Mesodermal cell (in vitro differentiated cells): ENCODE results near the gene BCL2L1. TPM values are rescaled to one million over a fixed set of nuclear protein-coding genes. Genes with fewer than 3 reads are reported as not detected.

Experiments
- H3K27ac ChIP-seq: 2 replicates; pipeline ENCODE4 v1.7.0; 2013; ENCODE audit warnings: mild to moderate bottlenecking, low read depth, low read length, moderate library complexity; ENCODE audit not compliant: severe bottlenecking
- H3K36me3 ChIP-seq: 2 replicates; pipeline ENCODE4 v1.7.1; 2013; ENCODE audit warnings: mild to moderate bottlenecking, low read length, moderate library complexity; ENCODE audit not compliant: control insufficient read depth, insufficient read depth
- H3K4me1 ChIP-seq: one replicate; pipeline ENCODE4 v1.7.1; 2013; ENCODE audit warnings: mild to moderate bottlenecking, low read length; ENCODE audit not compliant: insufficient read depth, control insufficient read depth, poor library complexity, severe bottlenecking
- H3K4me3 ChIP-seq: 2 replicates; pipeline ENCODE4 v1.7.0; 2013; ENCODE audit warnings: low read length, control low read depth, mild to moderate bottlenecking; ENCODE audit not compliant: insufficient read depth, poor library complexity, severe bottlenecking; ENCODE audit errors: extremely low read depth
- H3K9me3 ChIP-seq: 2 replicates; pipeline ENCODE4 v1.7.1; 2013; ENCODE audit warnings: mild to moderate bottlenecking, low read length, moderate library complexity; ENCODE audit not compliant: control insufficient read depth
- WGBS, 2 experiments: methylation state at CpG; one replicate each; pipeline ENCODE4 v1.1.5; 2013; ENCODE audit warnings: missing lambda C conversion rate in 2 of 2; ENCODE audit not compliant: insufficient coverage in 2 of 2; 5-methylcytosine and 5-hydroxymethylcytosine counted together
- polyA plus RNA-seq, 2 experiments: library from polyadenylated mRNA; stranded (reverse); fragments of 50-300 nt; gene quantifications; one replicate each; pipeline ENCODE4 v1.2.3, GENCODE V29; 2013

Gene BCL2L1
- 39.7 TPM for polyA plus RNA-seq (2013, experiment 1 of 2)
- 34.7 TPM for polyA plus RNA-seq (2013, experiment 2 of 2)

- no peaks in the 10 kb centered on the region for H3K9me3 ChIP-seq
- H3K27ac ChIP-seq, result peak within 1 kb of the TSS; percentile 97
- H3K4me1 ChIP-seq, result peaks cover 39% of the 10 kb centered on the region
- peak within 1 kb of the TSS; percentile 59 for H3K4me3 ChIP-seq
- peaks cover 24% of the 10 kb centered on the region for H3K36me3 ChIP-seq
- WGBS, 2 experiments, result 4 to 5% methylated on average over 15 to 20 of the region's 38 CpGs
These were observed at the start of gene BCL2L1 for GRCh38 chr20:31722257-31723068. Gene BCL2L1 (minus strand): TSS chr20:31722868. CDS start chr20:31722218, 650 bp downstream.

GRCh38 chr20:31770243-31770642 is 47.6 kb upstream of the BCL2L1 start:
- peaks cover 95% of the 10 kb centered on the region for H3K36me3 ChIP-seq
- no CpG with 5 or more reads among the region's 1 CpG for WGBS, 2 experiments
- H3K4me3 ChIP-seq, result no peak overlapping the region
- H3K4me1 ChIP-seq, result no peaks in the 10 kb centered on the region
- H3K27ac ChIP-seq, result no peak overlapping the region
- H3K9me3 ChIP-seq, result no peaks in the 10 kb centered on the region

GRCh38 chr20:31769681-31770080 is 47.0 kb upstream of the BCL2L1 start:
- Histone ChIP-seq H3K36me3 (peaks cover 95% of the 10 kb centered on the region), H3K9me3 (no peaks in the 10 kb centered on the region), H3K4me3 (no peak overlapping the region), H3K4me1 (no peaks in the 10 kb centered on the region), H3K27ac (no peak overlapping the region)
- WGBS, 2 experiments, result 80 to 98% methylated on average over 1 to 5 of the region's 5 CpGs

DNA sequence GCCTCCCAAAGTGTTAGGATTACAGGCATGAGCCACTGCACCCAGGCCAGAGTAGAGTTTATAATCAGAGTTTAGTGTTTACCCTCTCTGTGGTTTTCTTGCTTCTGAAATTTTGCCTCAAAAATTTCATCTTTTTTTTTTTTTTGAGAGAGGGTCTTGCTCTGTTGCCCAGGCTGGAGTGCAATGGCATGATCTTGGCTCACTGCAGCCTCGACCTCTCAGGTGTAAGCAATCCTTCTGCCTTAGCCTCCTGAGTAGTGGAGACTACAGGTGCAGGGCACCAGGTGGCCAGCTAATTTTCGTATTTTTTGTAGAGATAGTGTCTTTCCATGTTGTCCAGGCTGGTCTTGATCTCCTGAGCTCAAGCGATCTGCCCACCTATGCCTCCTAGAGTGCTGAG is 45.1 kb upstream of the BCL2L1 start:
- 95 to 100% methylated on average over 3 of the region's 3 CpGs for WGBS, 2 experiments
- Histone ChIP-seq H3K36me3 (peaks cover 92% of the 10 kb centered on the region), H3K9me3 (no peaks in the 10 kb centered on the region), H3K4me1 (no peaks in the 10 kb centered on the region), H3K27ac (no peak overlapping the region), H3K4me3 (no peak overlapping the region)

GRCh38 chr20:31764641-31765305 is 42.1 kb upstream of the BCL2L1 start:
- no peaks in the 10 kb centered on the region for H3K4me1 ChIP-seq
- WGBS, 2 experiments, result 100% methylated on average over 1 of the region's 2 CpGs; no CpG with 5 or more reads in 1 of the 2 experiments

GRCh38 chr20:31760519-31761240 is 38.0 kb upstream of the BCL2L1 start:
- 95 to 98% methylated on average over 5 to 6 of the region's 6 CpGs for WGBS, 2 experiments
- Histone ChIP-seq H3K27ac (no peak overlapping the region), H3K4me1 (no peaks in the 10 kb centered on the region), H3K9me3 (no peaks in the 10 kb centered on the region), H3K36me3 (peaks cover 84% of the 10 kb centered on the region), H3K4me3 (no peak overlapping the region)

More at GRCh38 chr20:31764641-31765305, 42.1 kb upstream of the BCL2L1 start:
- Histone ChIP-seq H3K4me3 (no peak overlapping the region), H3K9me3 (no peaks in the 10 kb centered on the region), H3K27ac (no peak overlapping the region), H3K36me3 (peaks cover 90% of the 10 kb centered on the region)

DNA sequence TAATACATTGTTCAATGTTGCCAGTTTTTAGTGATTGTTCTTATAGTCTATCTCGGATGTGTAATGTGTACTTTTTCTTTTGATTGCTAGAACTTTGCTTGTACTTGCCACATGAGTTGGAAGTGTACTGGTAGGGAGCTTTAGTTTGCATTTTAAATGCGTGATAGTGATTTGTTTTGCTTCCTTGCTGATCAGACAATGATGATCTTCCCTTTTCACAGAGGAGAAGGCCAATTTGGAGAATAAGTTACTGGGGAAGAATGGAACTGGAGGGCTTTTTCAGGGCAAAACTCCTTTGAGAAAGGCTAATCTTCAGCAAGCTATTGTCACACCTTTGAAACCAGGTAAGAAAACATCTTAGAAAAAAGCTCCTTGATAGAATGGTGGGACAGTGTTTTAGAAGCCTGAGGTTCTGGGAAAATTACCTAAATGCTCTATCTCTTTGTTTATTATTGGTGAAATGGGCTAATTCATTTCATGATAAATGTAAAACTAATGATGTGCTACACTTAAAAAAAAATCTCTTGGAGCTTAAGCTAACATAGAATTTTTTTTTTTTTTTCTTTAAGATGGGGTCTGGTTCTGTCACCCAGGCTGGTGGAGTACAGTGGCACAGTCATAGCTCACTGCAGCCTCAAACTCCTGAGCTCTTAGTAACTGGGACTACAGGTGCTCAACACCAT is 37.3 kb upstream of the BCL2L1 start:
- no peaks in the 10 kb centered on the region for H3K9me3 ChIP-seq
- WGBS, 2 experiments, result 100% methylated on average over 2 of the region's 2 CpGs; no CpG with 5 or more reads in 1 of the 2 experiments
- H3K36me3 ChIP-seq, result peaks cover 81% of the 10 kb centered on the region

DNA sequence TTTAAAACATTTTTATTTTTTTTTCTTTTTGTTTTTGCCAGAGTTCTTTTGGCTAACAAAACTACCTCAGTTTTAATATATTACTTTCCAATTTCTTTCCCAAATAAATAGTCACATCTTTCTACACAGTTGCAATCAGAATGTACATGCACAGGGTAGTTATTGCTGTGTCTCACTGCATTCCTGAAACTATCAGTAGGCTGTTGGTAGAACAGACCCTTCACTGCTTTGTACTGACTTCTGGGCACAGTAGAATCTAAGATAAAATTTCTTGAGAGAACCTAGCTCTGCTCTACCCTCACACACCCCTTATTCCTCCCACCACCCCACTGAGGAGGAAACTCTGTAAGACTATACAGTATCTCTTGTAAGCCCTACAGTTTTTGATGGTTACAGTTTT is 36.3 kb upstream of the BCL2L1 start:
- H3K27ac ChIP-seq, result no peak overlapping the region

More for the DNA sequence above, 37.3 kb upstream of the BCL2L1 start:
- no peaks in the 10 kb centered on the region for H3K4me1 ChIP-seq
- H3K4me3 ChIP-seq, result no peak overlapping the region
- no peak overlapping the region for H3K27ac ChIP-seq

GRCh38 chr20:31758521-31758920 is 35.9 kb upstream of the BCL2L1 start:
- Histone ChIP-seq H3K36me3 (peaks cover 81% of the 10 kb centered on the region), H3K27ac (no peak overlapping the region), H3K4me3 (no peak overlapping the region), H3K4me1 (no peaks in the 10 kb centered on the region), H3K9me3 (no peaks in the 10 kb centered on the region)
- 95 to 100% methylated on average over 2 to 3 of the region's 4 CpGs for WGBS, 2 experiments

More for the DNA sequence above, 36.3 kb upstream of the BCL2L1 start:
- no peak overlapping the region for H3K4me3 ChIP-seq
- H3K9me3 ChIP-seq, result no peaks in the 10 kb centered on the region
- H3K36me3 ChIP-seq, result peaks cover 77% of the 10 kb centered on the region
- H3K4me1 ChIP-seq, result no peaks in the 10 kb centered on the region

GRCh38 chr20:31757254-31757653 is 34.6 kb upstream of the BCL2L1 start:
- H3K9me3 ChIP-seq, result no peaks in the 10 kb centered on the region
- H3K36me3 ChIP-seq, result peaks cover 81% of the 10 kb centered on the region
- no peak overlapping the region for H3K27ac ChIP-seq
- no peak overlapping the region for H3K4me3 ChIP-seq
- 100% methylated on average over 2 of the region's 3 CpGs for WGBS, 2 experiments
- no peaks in the 10 kb centered on the region for H3K4me1 ChIP-seq
